ENCODE results near the gene SPINK6.

- TF ChIP-seq CTCF (IDR thresholded peaks at IDR 0.05) (no peak), POLR2A (IDR thresholded peaks at IDR 0.05) (no peak)
Observed at GRCh38 chr5:148237785-148238417, 35.1 kb downstream of the SPINK6 start.

All from right lobe of liver (tissue), 4 donors.